Measurements from ENCODE around the gene THBS4.

THBS4 gene

DNA sequence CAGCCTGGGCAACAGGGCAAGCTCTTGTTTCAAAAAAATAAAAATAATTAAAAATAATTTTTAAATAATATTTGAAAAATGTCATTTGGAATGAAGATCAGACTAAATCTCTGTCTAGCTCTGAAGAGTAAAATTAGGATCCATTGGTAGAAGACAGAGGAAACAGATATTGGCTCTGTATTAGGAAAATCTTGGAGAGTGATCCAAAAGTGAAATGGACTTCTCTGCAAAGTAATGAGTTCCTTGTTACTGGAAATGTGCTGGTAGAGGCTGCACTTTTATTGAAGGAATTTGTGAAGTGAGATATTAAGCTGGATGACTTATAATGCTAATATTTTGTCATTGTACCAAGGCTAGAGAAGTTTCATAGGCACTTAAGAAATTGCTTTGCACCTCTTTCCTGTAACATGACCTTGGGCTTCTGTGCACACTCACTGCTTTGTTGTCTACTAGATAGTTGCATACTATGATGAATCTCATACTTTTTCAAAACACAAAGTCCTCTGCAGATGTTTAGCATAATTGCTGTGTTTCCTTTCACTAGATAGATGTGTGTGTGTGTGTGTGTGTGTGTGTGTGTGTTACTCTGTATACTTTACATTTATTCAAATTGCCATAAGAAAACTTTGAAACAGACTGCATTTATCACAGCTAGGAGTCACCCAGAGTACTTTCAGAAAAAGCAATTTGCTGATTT, 13.1 kb downstream of the THBS4 start:
- DNase-seq, result no peak

DNA sequence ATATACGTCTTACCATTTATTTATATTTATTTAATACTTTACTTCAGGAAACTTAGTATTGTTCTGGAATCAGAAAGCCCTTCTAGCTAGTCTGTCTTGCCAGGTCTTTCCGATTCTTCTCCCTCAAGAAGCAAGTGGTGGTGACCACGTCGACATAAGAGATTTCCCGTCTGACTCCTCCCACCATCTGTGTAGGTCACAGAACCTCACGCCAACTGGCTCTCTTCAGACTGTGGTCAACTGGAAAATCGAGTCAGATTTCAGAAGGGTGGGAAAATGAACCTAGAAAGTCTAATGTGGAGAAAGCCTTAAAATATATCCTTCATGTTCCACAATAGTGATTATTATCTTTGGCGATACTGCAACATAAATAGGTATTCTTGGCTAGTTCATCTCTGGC, 17.3 kb downstream of the THBS4 start:
- DNase-seq, result no peak

DNA sequence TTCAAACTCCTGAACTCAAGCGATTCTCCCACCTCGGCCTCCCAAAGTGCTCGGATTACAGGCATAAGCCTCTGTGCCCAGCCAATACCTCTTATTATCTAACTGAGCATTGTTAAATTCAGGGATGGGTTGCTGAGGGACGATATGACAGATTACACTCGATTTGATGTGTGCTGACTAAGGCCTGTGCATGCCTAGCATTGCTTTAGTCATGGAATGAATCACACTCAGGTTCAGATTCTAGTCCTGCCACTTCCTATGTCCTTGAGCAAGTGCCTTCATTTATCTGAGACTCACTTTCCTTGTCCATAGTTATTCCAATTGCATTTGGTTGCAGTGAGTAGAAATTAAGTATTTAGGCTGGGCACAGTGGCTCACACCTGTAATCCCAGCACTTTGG, 19.5 kb downstream of the THBS4 start:
- no peak for DNase-seq

DNA sequence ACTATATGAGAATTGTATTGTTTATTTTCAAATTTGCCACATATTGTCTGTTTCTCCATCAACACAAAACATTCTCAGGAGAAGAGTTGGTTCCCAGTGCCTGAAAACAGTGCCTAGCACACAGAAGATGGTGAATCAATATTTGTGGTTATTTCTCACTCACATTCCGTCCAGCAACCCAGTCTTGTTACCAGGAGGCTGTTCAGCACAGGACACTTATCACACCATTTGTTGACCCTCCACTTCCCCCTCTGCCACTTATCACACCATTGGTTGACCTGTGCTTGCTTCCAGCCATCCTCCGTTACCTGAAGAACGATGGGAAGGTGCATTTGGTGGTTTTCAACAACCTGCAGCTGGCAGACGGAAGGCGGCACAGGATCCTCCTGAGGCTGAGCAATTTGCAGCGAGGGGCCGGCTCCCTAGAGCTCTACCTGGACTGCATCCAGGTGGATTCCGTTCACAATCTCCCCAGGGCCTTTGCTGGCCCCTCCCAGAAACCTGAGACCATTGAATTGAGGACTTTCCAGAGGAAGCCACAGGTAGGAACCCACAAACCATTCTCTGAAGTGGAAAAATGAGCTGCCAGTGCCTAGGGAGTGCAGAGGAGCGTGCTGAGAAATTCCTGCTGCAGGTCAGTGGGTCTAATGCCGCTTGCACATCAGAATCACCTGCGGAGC, 20.5 kb downstream of the THBS4 start:
- no peak for DNase-seq

DNA sequence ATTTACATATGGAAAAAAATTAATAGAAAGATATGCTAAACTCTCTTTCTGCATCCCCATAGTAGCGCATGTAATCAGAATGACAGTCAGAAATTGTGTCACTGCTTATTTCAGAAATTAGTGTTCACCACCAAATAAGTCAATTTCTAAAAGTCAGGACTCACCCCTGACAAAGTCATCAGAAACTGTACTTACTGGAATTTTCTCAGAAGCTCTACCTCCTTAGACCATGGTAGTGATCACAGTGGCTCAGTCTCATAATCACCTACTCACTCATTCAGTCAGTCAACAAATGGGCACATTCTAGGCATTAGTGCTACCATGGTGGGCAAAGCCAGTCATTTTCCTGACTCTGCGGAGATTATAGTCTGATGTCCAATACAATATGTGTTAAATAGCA, 22.0 kb downstream of the THBS4 start:
- no peak for DNase-seq

DNA sequence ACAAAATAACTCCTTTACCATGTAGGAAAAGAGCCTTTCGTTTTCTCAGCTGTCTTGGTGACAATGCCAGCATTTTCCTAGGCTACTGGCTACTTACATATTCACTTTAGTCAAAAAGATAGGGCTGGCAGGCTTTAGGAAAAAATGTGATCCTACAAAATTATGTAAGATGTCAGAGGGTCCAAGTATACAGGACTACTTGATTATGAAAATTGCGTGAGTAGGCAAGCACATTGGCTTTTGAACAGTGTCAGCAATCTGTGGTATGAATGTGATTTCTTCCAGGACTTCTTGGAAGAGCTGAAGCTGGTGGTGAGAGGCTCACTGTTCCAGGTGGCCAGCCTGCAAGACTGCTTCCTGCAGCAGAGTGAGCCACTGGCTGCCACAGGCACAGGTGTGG, 22.8 kb downstream of the THBS4 start:
- DNase-seq, result no peak

DNA sequence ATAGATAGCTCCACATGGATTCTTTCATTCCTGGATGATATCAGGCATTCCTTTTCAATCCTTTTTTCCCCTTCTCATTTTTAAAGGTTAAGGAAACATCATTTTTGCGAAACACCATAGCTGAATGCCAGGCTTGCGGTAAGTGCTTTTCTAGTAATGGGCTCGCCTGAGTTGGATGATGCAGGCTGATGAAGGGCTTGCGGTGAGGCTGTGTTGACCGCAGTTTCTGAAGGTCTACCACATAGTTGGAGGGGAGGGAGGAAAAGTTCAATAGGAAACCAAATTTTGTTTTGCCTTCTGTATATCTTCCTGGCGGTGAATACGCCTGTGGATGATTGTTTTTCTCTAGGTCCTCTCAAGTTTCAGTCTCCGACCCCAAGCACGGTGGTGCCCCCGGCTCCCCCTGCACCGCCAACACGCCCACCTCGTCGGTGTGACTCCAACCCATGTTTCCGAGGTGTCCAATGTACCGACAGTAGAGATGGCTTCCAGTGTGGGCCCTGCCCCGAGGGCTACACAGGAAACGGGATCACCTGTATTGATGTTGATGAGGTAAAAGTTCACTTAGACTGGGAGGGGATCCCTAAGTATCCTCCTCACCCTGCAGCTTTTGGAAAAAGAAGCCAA, 24.3 kb downstream of the THBS4 start:
- no peak for DNase-seq

DNA sequence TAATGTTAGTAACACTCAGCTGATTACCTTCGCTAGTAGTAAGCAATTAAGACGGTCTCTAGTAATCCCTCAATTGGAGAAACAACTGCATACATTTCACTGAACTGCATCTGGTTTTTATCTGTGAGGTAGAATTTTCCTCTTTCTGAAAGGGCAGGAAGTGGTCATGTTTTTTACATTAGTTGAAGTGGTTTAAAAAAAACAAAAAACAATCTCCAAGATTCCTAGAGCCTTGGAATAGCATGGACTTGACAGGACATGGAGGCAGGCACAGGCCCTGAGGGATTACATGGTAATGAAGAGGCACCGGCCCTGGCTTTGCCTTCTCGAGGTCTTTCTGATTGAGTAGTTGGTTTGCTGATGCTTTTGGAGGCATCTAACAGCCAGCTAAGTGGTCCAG, 25.8 kb downstream of the THBS4 start:
- DNase-seq, result no peak

DNA sequence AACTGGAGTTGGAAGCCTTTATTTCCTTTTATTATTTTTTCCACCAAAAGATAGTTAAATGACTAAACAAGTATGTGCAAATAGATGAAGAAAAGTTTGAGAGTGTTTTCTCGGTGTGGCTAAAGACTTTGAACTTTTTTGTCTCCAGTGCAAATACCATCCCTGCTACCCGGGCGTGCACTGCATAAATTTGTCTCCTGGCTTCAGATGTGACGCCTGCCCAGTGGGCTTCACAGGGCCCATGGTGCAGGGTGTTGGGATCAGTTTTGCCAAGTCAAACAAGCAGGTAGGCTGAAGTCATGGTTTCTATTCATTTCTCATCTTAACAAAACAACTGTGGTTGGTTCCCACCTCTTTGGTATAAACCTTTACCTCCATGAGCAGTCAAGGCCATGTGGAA, 26.4 kb downstream of the THBS4 start:
- DNase-seq, result no peak

DNA sequence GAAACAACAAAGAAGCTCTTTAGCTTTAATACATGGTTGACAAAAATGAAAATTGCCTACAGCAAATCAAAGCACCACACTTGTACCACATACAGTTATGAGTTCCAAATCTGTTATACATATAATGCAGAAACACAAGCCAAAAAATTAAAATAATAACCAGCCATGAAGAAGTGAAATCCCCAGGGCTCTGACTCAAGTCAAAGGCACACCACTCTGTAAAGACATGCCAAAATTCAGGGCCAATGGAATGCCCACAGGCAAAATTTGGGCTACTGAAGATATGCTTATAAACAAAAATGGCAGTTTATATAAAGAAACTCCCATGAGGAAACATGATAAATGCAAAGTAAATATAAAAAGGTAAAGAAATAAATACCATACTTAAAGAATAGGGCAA, 29.0 kb downstream of the THBS4 start:
- no peak for DNase-seq

DNA sequence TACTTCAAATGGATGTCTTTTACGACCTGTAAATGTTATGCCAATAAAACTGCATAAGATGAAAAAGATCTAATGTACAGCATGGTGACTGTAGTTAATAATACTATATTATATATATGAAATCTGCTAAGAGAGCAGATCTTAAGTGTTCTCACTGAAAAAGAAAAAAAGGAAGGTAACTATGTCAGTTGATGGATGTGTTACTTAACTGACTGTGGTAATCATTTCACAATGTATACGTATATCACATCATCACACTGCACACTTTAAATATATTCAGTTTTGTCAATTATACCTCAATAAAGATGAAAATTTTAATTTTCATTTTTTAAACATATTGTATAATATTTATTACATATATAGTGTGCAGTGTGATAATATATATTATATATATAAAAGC, 31.9 kb downstream of the THBS4 start:
- DNase-seq, result no peak

DNA sequence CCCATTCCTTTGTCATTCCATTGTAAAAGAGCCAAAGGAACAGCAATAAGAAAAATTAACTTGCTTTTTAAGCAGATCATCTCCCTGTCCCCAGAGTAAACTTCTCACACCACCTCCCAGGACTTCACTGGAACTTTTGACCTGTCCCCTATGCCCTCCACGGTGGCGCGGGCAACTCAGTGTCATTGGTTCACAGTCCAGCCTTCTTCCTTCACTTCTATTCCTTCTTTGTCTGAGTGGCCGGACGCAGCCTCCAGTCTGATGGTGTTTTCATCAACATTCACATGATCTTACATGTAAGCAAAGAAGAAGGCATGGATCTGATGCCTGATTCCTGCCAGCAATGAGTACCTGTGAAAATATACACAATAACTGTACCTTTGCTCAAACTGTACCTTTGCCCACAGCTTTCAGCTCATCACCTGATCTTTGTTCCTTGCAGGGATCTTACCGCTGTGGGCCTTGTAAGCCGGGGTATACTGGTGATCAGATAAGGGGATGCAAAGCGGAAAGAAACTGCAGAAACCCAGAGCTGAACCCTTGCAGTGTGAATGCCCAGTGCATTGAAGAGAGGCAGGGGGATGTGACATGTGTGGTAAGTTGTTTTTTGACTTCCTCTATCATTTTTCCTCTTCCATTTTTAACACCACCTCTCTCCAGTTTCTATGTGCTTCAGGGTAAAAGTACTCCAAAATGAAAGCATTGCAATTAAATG, 32.5 kb downstream of the THBS4 start:
- no peak for DNase-seq

DNA sequence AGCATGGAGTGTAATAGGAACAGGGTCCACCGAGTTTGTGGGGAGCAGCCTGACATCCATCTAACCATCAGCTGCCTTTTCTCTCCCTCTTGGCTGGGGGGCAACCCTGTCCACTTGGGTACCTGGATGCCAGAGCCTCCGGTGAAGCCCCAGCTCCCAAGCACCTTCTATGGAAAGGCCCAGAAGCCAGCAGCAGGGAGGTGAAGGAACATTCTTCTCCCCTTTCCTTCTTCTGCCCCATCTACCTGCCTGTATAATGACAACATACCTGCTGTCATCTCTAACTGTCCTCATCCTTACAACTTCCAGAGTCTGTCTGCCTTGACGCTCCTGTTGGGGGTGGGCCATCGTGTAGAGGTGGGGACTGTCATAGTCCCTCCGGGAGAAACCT, 33.1 kb downstream of the THBS4 start:
- DNase-seq, result no peak

DNA sequence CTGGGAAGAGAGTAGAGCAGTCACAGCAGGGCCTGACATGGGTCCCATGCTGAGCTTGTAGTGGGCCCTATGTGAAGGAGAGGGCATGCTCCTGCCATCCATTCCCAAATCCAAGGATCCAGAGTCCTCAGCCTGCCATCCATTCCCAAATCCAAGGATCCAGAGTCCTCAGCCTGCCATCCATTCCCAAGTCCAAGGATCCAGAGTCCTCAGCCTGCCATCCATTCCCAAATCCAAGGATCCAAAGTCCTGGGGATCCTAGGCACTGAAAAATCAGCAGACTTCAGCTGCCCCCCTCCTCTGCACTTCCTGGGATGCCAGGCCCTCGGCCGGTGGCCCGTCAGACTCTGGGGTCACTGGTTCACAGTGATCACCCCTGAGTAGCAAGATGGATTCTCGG, 33.6 kb downstream of the THBS4 start:
- DNase-seq, result no peak

DNA sequence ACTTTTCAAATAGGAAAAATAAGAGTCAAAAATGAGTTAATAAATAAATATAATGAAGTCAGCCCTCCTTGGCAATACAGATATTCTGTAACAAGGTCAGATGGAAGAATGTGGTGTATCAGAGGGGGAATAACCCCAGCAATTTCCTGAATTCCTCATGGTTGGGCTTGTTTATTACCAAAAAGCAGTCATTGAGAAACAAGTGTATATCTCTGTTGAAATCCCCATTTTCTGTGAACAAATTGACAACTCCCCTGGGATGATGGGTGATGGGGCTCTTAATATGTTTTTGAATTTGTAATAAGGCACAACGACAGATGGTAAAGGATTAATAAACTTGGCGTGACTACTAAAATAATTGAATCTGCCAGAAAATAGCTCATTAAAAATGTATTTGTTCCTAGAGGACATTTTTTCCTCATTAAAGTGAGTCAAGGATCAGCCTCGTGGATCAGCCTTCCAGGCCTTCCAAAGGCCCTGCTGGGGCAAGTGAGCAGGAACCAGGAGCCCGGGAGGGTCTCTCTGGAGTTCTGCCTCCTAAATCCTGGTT, 34.2 kb downstream of the THBS4 start:
- no peak for DNase-seq

DNA sequence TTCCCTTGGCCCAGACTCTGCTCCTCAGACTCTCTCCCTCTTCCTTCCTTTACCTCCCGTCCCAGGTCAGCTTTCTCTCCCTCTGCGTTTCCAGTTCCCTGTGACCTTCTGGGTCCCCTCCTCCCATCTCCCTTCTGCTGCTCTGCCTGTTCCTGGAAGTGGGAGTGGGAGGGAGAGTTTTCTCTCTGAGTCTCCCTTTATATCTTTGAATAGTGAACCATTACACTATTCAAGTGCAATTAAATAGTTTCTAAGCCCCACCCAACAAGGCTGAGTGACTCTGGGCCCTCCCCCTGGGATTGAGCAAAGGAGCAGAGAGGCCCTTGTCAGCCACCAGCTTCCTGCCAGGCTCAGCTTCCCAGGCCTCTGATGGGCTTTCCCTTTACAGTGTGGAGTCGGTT, 34.8 kb downstream of the THBS4 start:
- DNase-seq, result no peak

DNA sequence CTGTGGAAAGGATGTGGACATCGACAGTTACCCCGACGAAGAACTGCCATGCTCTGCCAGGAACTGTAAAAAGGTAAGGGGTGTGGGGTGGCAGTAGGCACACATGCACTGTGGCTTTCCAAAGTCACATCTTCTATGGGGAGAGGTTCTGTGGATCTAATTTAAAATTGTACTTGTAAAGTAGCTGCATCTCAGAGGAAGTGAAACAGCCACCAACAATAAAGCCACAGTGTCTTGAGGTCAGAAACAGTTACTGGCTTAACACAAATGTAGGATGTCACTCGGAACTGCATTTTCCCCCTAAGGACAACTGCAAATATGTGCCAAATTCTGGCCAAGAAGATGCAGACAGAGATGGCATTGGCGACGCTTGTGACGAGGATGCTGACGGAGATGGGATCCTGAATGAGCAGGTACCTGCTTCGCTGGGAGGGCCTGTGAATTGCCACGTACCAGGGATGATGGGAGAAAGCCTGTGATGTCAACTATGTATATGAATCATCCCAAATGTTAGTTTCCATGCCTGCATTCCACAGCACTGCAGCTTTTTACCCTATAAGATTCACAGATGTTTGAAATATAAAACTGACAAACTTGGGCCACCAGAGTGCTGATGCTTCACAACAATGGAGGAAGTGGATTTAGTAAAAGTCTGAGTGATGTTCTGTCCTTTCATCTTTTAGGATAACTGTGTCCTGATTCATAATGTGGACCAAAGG, 35.3 kb downstream of the THBS4 start:
- DNase-seq, result no peak

DNA sequence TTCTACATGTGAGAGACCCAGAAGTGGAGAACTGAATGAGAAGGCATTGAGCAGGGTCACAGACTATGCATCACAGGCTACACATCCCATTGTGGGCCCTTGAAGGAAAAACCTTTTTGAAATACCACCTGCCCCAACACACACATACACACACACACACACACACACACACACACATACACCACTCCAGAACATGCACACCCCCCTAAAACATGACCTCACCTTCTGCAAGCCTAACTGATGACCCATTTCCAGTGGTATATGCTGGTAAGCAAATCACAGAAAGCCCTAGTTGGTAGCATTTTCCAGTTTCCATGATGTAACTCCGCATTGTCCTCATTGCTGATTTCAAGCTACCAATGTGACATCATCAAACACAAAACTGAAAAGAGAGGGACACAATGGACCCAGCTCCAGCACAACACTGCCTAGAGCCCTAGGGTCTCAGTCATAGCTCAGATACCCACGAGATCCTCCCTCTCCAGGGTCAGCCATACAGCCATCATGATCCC, 36.4 kb downstream of the THBS4 start:
- DNase-seq, result no peak

DNA sequence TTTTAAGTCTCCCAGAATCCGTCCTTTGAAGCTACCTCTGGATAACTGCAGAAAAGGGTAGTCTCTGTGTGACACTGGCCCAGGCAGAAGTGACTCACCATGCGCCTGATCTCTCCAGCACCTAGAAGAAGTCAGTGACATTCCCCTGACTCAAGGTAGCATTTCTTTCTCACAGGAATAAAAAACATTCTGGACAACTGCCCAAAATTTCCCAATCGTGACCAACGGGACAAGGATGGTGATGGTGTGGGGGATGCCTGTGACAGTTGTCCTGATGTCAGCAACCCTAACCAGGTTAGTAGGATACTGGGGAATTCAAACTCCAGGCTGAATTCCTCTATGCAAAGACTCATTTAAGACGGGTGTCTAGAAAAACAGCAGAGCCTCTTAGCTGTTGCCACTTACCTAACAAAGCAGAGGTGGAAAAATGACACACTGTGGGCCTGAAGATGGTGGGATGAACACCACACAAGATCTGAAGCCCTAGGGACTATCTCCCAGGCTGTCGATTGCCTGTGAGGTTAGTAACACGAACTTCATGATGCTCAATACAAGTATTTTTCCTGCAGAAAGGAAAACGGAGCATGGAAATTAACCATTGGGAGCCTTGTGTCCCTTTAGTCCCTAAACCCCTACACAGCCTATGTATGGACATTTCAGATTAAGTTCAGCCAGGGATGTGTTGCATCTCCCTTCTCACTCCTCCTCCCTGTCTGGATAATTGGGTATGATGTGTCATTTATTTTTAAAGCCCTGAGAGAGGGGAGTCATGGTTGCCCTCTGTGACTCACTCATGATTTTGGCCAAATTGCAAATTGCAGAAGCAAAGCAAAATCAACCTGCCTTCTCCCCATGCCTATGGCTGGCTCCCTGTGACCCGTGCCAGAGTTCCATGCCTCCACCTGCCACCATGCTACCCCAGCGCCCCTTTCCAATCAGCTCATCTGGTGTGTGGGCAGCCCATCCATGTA, 37.2 kb downstream of the THBS4 start:
- DNase-seq, result no peak

DNA sequence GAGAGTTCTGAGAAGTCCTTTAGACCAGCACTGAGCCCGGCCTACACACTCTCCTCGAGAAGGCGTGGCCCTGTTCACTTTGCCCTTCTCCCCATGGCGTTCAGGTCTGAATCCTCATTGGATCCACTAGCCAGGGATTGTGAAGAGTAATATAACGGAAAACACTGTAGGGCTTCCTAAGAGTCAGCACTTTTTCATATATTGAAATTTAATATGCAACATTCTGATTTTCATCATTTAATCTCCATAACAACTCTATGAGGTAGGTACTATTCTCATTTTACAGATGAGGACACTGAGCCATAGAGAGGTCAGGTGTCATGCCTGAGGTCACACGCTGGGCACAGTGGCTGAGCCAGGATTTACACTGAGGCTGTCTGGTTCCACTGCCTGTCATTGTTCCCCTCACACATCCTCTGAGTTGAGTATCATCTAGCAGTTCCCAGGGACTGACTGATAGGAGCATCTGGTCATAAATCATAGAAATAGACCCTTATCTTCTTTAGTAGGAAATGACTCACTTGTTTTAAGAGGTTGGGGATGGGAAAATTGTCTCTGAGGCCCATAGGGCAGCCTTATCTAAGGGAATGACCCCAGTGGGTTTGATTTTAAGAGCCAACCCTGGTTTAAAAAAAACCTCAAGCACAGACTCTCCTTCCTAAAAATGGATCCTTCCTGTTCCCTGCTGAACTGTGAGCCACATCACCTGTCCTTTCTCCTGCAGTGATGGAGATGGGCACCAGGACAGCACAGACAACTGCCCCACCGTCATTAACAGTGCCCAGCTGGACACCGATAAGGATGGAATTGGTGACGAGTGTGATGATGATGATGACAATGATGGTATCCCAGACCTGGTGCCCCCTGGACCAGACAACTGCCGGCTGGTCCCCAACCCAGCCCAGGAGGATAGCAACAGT, 41.2 kb downstream of the THBS4 start:
- no peak for DNase-seq

Data from stimulated activated naive CD4-positive, alpha-beta T cell (primary cell).